ENCODE data around the gene EPS8L1.
A peak's percentile ranks its signal among the peaks of the same experiment; 100 is the strongest.
"Not testable (repeated sequence)": the region's sequence is repeated elsewhere in the genome, so short reads cannot be mapped to it uniquely, and the experiment has no call there.

Gene EPS8L1

DNA sequence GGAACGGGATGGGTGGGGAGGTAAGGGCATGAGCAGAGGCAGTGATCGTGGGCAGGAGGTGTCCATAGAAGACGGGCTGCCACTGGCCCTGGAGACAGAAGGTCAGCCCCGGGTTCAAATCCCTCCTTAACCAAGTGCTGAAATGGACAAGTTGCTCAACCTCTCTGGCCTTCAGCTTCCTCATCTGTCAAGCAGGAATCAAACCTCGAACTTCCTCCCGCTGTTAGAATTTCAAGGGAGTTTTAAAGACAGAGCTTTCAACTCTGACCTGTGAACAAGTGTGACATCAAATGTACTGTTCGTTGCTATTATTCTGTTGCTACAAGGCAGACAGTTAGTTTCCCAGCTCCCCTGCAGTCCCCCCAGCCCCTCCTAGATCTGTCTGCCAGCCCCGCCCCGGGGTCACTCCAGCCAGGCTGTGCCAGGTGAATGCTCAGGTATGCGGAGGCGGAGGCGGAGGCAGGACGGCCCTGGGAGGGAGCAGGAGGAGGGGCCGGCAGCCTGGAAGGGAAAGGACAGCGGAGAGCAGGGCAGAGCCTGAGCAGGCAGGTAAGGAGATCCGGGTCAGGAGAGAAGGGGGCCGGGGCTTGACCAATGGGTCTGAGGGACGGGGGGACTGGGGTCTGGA lies at the start of gene EPS8L1:
Gene EPS8L1 (plus strand): TSS at position 499 of the 628 bp plus-strand sequence. CDS start 576 bp downstream, outside the sequence.
- no peak for DNase-seq

DNA sequence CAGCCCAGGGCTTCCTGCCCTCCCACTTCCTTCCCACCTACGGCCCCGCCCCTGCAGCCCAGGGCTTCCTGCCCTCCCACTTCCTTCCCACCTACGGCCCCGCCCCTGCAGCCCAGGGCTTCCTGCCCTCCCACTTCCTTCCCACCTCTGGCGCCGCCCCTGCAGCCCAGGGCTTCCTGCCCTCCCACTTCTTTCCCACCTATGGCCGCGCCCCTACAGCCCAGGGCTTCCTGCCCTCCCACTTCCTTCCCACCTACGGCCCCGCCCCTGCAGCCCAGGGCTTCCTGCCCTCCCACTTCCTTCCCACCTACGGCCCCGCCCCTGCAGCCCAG lies 48.6 kb upstream of the EPS8L1 start:
- not testable (repeated sequence) for DNase-seq

DNA sequence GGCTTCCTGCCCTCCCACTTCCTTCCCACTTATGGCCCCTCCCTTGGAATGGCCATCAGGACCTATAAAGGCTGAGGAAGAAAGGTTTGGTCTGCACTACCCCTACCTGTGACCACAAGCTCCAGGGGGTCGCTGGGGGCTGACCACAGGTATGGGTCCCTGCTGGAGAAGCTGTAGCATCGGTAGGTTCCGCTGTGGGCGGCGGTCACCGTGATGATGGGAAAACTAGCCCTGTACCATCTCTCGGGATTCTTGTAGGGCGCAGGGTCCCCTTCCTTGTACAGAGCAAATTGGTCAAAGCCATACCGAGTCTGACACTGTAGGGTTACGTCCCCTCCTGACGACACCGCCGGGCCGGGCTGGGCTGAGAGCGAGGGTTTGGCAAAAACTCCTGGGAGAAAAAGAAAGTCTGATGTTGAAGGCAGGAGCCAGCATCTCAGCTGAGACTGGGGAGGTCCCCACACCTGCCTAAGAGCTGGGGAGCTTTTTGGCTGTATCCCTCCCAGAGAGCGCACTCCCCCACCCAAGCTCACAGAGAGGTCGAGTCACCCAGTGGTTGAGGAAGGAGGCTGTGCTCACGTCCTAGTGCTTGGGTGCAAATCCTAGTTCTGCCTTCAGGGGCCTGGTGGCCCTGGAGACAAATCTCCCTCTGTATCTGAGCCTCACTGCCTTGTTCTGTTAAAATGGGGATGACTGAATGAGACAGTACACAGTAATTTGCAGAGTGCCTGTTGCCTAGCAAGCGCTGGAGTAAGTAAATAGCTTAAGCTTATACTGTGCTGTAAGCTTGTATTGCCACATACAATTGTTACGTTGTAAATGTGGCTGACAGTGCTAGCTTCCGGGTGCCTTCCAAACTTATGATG lies 48.0 kb upstream of the EPS8L1 start:
- DNase-seq, result no peak

DNA sequence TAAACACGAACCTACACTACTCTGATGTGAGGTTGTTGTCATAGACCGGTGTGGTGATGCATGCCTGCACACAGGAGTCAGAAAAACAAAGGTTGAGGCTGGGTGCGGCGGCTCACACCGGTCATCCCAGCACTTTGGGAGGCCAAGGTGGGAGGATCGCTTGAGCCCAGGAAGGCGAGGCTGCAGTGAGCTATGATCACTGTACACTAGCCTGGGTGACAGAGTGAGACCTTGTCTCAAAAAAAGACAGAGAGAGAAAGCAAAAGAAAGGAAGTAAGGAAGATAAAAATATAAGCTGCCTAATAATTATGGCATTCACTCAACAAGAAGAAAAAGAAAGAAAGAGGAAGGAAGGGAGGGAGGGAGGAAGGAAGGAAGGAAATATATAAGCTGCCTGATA lies 46.9 kb upstream of the EPS8L1 start:
- no peak for DNase-seq

DNA sequence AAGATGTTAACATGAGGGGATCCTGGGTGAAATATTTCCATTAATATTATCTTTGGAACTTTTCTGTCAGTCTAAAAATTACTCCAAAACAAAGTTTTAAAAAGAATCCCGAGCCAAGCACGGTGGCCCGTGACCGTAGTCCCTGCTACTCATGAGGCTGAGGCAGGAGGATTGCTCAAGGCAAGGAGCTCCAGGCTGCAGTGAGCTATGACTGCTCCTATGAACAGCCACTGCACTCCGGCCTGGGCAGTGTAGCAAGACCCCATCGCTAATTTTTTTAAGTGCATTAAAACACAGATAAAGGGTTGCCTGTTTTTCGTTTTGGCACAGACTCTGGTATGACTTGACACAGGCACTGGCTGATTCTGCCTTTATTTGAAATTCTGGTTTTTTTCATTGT lies 44.5 kb upstream of the EPS8L1 start:
- DNase-seq, result no peak

DNA sequence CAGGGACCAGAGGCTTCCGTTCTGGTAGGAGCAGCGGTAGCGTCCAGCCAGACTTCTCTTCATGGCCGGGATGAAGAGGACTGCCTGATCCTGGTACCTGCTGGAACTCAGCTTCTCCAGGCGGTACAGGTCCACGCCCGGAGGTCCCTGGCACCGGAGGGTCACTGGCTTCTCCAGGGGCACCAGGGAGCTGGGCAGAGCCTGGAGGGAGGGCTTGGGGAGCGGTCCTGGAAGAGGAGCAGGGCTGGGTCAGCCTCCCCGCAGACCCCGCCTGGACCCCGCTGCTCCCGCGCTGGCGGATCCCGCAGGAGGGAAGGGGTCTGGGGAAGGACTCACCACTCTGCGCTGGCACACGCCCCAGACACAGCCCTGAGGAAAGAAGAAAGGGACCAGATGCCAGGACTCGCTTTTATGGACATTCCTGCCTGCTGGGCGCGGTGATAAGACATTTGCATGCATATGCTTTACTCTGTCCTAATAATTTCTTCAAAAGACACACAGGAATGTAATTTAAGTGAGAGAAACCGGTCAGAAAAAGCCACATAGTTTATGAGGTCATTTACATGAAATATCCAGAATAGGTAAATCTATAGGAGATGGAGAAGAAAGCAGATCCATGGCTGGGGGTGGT lies 43.4 kb upstream of the EPS8L1 start:
- DNase-seq, result no peak

DNA sequence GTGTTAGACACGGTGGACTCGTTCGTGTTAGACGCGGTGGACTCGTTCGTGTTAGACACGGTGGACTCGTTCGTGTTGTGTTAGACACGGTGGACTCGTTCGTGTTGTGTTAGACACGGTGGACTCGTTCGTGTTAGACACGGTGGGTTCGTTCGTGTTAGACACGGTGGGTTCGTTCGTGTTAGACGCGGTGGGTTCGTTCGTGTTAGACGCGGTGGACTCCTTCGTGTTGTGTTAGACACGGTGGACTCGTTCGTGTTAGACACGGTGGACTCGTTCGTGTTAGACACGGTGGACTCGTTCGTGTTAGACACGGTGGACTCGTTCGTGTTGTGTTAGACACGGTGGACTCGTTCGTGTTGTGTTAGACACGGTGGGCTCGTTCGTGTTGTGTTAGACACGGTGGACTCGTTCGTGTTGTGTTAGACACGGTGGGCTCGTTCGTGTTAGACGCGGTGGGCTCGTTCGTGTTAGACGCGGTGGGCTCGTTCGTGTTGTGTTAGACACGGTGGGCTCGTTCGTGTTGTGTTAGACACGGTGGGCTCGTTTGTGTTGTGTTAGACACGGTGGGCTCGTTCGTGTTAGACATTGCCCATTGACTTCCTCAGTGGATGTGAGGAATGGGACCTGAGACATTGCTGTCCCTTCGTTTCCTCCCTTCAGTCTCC lies 42.6 kb upstream of the EPS8L1 start:
- not testable (repeated sequence) for DNase-seq

DNA sequence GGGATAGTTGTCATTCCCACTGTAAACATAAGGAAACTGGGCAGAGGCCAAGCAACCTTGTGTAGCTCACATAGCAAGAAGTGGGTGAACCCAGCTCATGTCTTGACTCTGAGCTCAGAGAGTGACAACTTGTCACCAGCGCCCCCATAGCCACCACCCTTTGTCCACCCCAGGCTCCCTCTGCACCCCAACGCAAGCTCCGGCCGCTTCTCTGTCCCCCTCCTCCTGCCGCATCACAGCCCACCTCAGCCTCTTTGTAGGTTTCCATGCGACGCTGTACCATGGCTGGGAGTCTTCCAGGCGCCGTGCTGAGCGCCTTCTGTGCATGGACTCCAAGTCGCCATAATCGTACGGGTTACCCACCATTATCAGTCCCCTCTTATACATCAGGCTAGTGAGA lies 40.9 kb upstream of the EPS8L1 start:
- no peak for DNase-seq

DNA sequence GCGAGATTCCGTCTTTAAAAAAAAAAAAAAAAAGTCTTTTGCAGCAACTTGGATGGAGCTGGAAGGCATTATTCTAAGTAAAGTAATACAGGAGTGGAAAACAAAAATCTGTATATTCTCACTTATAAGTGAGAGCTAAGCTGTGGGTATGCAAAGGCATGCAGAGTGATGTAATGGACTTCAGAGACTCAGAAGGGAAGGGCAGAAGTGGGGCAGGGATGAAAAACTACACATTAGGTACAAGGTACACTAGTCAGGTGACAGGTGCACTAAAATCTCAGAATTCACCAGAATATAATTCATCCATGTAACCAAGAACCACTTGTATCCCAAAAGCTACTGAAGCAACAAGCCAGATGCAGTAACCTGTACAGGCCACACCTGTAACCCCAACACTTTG lies 39.6 kb upstream of the EPS8L1 start:
- DNase-seq, result no peak

DNA sequence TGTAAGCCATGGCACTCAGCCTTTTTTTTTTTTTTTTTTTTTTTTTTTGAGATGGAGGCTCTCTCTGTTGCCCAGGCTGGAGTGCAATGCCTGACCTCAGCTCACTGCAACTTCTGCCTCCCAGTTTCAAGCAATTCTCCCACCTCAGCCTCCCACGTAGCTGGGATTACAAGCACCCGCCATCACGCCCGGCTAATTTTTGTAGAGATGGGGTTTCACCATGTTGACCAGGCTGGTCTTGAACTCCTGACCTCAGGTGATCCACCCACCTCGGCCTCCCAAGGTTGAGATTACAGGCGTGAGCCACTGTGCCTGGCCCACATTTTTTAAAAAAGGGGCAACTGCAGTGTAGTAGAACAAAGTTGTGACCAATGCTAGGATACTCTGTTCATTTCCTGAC lies 38.1 kb upstream of the EPS8L1 start:
- DNase-seq, result not testable (repeated sequence)

DNA sequence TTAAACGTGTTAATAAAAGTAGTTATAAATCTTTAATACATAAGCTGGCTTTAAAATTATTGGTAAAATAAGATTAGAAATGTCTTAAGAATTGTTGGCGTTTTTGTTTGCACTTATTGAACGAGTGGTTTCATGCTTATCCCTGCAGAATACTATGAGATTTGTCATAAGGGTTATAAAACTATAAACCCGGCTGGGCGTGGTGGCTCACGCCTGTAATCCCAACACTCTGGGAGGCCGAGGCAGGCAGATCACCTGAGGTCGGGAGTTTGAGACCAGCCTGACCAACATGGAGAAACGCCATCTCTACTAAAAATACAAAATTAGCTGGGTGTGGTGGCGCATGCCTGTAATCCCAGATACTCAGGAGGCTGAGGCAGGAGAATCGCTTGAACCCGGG lies 35.0 kb upstream of the EPS8L1 start:
- DNase-seq, result not testable (repeated sequence)

DNA sequence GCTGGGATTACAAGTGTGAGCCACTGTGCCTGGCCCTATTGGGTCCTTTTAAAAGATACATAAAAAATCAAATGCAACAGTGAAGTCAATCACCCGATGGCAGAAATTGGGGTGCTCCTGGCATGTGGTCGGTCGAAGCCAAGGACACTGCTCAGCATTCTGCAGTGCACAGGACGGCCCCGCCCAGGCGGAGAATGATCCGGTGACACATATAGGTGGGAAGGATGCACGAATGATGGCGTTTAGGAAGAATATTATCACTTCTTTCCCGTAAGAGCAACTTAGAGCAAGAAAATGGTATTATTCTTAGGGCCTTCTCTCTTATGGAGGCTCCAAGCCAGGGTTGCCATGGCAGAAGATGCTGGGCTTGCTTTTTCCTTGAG lies 34.4 kb upstream of the EPS8L1 start:
- no peak for DNase-seq

DNA sequence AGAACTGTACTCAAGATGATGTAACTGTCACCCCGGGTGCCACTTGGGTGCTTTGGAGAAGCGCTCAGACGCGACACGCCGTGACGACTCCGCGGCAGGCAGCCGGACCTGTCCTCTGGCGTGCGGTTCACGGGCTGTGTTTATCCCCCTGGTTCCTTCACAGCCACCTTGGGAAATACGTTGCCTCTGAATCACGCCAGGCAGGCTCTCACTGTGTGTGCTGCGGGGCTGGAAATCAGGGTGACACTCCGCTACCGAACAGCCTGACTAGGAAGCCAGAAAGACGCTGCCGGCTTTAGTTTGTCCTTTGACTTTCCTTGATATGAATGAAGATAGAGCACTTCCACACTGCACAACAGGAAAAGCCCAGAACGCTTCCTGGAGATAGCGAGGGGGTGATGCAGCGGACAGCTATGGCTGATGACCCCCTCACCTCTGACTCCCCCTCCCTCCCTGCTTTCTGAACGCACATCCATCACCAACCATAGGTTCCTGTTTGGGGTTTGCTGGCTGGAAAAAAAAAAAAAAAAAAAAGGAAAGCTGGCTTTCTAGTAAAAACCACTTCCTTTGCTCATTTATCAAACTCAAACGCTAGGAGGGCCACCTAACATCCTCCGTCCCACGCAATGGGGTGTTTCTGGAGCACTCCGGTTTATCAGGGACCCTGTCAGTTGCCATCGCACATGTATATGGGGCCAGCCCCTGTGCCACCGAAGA lies 33.9 kb upstream of the EPS8L1 start:
- peak in 1 of 2 donors; percentile 19 for DNase-seq

DNA sequence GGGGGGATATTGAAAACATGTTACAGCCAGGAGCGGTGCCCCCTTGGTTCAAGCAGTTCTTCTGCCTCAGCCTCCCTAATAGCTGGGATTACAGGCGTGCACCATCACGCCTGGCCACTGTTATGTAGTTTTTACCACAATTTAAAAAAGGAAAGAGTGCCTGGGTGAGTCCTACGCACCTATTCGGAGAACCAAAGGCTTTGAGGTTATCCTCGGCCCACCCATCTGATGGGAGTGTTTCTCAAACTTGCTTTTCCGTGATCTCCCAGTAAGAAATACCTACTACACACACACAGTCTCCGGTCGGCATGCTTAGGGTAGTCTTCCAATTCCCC lies 33.4 kb upstream of the EPS8L1 start:
- no peak for DNase-seq

DNA sequence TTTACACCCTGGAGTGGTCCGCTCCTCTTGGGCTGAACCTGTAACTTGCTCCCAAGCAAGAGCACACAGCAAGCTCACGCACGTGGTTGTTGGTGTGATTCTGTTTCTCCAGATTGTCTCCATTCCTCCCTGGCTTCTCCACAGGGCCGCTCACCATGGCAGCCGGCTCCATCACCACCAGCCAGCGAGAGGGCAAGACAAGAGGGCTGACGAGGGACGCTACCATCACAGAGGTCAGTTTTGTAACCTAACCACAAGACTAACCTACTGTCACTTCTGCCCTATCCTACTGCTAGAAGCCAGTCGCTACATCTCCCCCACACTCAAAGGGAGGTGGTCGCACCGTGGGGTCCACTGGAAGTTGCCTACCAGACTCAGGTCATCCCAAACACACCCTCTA lies 33.0 kb upstream of the EPS8L1 start:
- DNase-seq, result no peak

DNA sequence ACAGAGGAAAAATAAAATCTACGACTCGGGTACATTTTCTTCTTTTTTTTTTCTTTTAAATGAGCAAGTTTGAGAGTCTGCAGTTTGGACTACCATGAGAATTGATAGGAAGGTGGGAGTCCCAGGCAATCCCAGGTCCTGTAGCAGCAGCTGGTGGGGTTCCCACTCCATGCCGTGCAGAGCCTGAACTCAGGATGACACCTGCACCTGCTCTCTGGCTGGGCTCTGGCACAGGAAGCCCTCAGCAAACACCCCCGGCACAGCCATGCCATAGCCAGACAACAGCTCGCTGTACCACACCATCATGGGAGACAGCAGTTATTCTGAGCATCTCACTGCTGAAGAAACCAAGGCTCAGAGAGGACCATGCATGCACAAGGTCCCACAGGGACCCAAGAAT lies 31.4 kb upstream of the EPS8L1 start:
- DNase-seq, result no peak

DNA sequence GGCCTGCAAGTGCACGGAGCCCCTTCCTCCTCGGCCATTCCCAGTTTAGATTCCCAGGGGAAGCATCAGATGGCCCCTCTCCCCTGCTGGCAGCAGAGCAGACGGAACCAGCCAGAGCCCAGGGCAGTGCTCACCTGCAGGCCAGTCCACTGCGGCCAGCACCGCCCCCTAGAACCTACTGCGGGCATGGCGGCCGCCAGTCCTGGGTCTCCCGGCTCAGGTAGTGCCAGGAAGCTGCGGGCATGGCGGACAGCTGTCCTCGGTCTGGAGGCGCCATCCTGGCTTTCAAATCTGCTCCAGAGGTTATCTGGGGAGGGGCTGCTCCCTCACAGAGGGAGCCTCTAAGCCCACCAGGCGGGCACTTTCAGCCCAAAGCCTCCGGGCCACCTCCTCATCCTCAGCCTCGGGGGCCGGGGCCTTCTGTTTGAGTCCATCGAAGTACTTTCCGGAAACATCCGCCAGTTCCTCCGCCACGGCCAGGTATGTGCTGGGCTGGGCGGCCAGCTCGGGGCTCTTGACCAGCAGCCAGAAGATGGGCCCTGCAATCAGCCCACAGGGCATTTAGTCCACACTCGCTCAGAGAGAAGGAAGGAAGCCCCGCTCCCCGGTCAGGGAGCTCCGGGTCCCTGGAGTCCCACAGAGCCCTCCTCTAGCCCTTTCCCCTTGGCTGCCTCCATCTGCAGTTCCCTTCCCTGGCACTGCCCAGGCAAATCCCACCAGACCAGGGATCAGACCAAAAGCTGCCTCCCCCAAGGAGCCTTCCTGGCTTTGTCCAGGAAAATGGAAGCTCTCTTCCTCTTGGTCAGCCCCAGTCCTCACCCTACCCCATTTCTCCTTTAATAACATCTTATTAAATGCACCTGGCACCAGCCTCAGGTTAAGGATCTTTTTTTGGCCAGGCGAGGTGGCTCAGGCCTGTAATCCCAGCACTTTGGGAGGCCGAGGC lies 30.6 kb upstream of the EPS8L1 start:
- no peak for DNase-seq

DNA sequence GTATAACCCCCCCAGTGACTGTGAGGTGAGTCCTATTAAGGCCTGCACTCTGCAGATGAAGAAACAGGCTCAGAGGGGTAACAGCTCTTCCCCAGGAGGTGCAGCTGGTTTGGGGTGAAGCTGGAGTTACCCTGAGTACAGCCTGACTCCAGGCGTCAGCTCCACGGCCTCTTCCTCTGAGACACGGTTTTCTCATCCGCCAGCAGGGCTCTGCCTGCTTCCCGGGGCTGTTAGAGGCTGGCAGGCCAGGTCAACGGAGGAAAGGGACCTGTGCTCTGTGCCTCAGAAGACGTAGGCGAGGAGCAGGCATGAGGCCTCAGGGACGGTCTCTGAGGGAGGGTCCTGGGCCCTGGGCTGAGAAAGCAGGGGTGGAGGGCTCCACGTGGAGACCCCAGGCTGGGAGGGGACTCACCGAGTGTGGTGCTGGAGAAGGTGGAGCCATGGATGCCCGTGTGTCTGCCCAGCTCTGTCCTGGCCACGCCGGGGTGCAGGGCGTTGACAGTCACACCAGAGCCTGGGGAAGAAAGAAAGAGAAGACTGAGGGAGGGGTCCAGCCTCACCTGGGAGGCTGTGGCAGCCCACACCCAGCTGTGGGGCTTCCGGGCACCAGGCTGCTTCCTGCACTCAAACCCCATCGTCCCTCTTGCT lies 28.6 kb upstream of the EPS8L1 start:
- DNase-seq, result no peak

DNA sequence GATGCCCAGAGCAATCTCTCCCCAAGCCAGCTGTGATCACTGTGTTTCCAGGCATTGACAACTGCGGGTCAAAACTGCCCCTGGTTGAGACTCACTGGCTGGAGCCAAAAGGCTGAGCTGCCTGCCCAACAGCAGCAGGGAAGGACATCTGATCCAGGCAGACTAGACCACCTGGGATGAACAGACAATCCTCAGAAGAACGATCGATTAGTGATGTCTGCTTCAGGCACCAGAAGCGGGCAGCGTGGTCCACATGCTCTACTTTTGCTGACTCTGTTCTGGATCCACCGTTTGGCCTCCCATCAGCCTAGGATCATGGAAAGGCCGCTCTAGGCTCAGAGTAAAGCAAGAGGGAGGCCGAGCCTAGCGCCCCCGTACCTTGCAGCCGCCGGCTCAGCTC lies 27.7 kb upstream of the EPS8L1 start:
- no peak for DNase-seq

DNA sequence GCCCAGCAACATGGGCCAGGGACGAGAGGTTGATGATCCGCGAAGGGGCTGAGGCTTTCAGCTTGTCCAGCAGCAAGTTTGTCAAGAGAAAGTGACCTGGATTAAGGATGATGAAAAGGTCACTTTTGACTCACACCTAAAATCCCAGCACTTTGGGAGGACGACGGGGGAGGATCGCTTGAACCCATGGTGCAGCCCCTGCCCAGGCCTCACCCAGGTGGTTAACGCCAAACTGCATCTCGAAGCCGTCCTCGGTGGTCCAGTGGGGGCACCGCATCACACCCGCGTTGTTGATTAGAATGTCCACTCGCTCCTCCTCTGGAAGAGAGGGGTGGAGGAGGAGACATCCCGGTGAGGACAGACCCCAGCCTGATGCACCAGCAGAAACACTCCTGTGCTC lies 27.2 kb upstream of the EPS8L1 start:
- no peak for DNase-seq

Data from CD4-positive, alpha-beta T cell treated with Interleukin-4 for 1 hour (primary cell).